Tibial artery (tissue), 4 donors: ENCODE data around the gene ST6GALNAC1.
"Not testable (repeated sequence)": the region's sequence is repeated elsewhere in the genome, so short reads cannot be mapped to it uniquely, and the experiment has no call there.

ENCODE experiments used
- DNase-seq, 2 donors: peaks; one replicate each; pipeline ENCODE4 v3.0.0-alpha.2; 2019
- H3K27ac ChIP-seq, 2 donors: fragments of 200-600 bp; sonication (generic) in 1 of 2; 1 replicate in 1 of 2; 2 replicates in 1 of 2; pipeline ENCODE4 v1.5.1; 2018 to 2019; ENCODE audit warnings: mild to moderate bottlenecking in 1 of 2
- H3K27me3 ChIP-seq, 2 donors: fragments of 200-600 bp; sonication (generic) in 1 of 2; one replicate each; pipeline versions ENCODE4 v1.5.1 to v1.6.0; 2016 to 2019
- H3K36me3 ChIP-seq, 3 donors: fragments of 200-600 bp; sonication (generic) in 2 of 3; one replicate each; pipeline ENCODE4 v1.5.1; 2016 to 2019; ENCODE audit warnings: mild to moderate bottlenecking in 2 of 3
- H3K4me1 ChIP-seq, 4 donors: fragments of 200-600 bp; sonication (generic) in 2 of 4; 1 replicate in 3 of 4; 2 replicates in 1 of 4; pipeline ENCODE4 v1.5.1; 2016 to 2019
- H3K4me3 ChIP-seq, 2 donors: fragments of 200-600 bp; sonication (generic) in 1 of 2; 1 replicate in 1 of 2; 2 replicates in 1 of 2; pipeline ENCODE4 v1.5.1; 2018 to 2019; ENCODE audit warnings: mild to moderate bottlenecking in 2 of 2
- H3K9me3 ChIP-seq, 3 donors: fragments of 200-600 bp; sonication (generic) in 1 of 3; one replicate each; pipeline ENCODE4 v1.5.1; 2016 to 2019
- CTCF ChIP-seq, 2 experiments: fragments of 200-600 bp in 1 of 2; fragments of 450-650 bp in 1 of 2; IDR thresholded peaks; one replicate each; pipeline ENCODE4 v1.5.1; 2017 to 2019; ENCODE audit warnings: antibody characterized with exemption in 2 of 2, mild to moderate bottlenecking in 1 of 2, moderate library complexity in 1 of 2
- intact Hi-C: fragments of 100-400 bp; cut with DNase I; formaldehyde crosslinking; loops from one replicate; pipeline ENCODE4 v1.15.0; 2023; ENCODE audit warnings: low total_unique reads

ST6GALNAC1 gene

GRCh38 chr17:76612977-76613851 is 30.3 kb downstream of the ST6GALNAC1 start:
- no peaks in the 10 kb centered on the region for H3K4me1 ChIP-seq
- no peaks in the 10 kb centered on the region for H3K27me3 ChIP-seq
- no peaks in the 10 kb centered on the region for H3K36me3 ChIP-seq
- no peak overlapping the region for H3K4me3 ChIP-seq
- H3K27ac ChIP-seq: no peak overlapping the region
- H3K9me3 ChIP-seq: no peaks in the 10 kb centered on the region
- intact Hi-C loops: no loop called here
- TF ChIP-seq CTCF (IDR thresholded peaks at IDR 0.05): no peak
- DNase-seq: no peak

- H3K27me3 ChIP-seq: no peaks in the 10 kb centered on the region
- H3K4me3 ChIP-seq: no peak overlapping the region
- DNase-seq: no peak
- H3K9me3 ChIP-seq: no peaks in the 10 kb centered on the region
- no peak overlapping the region for H3K27ac ChIP-seq
- H3K4me1 ChIP-seq: no peaks in the 10 kb centered on the region
- intact Hi-C loops: no loop called here
- no peak for TF ChIP-seq CTCF (IDR thresholded peaks at IDR 0.05)
- no peaks in the 10 kb centered on the region for H3K36me3 ChIP-seq
Measured at GRCh38 chr17:76612465-76612864, 31.1 kb downstream of the ST6GALNAC1 start.

GRCh38 chr17:76611758-76612157 is 31.8 kb downstream of the ST6GALNAC1 start:
- H3K27me3 ChIP-seq: no peaks in the 10 kb centered on the region
- intact Hi-C loops: no loop called here
- H3K4me1 ChIP-seq: no peaks in the 10 kb centered on the region
- no peak overlapping the region for H3K27ac ChIP-seq
- TF ChIP-seq CTCF (IDR thresholded peaks at IDR 0.05): no peak
- no peak for DNase-seq
- H3K4me3 ChIP-seq: no peak overlapping the region
- no peaks in the 10 kb centered on the region for H3K36me3 ChIP-seq
- no peaks in the 10 kb centered on the region for H3K9me3 ChIP-seq

- H3K36me3 ChIP-seq, intact Hi-C loops, H3K27ac ChIP-seq, H3K9me3 ChIP-seq, H3K4me1 ChIP-seq, H3K27me3 ChIP-seq, DNase-seq, H3K4me3 ChIP-seq: not testable (repeated sequence)
Measured at GRCh38 chr17:76611080-76611749, 32.3 kb downstream of the ST6GALNAC1 start.

- DNase-seq, H3K4me1 ChIP-seq, intact Hi-C loops, H3K27me3 ChIP-seq, H3K9me3 ChIP-seq, H3K27ac ChIP-seq, H3K4me3 ChIP-seq, H3K36me3 ChIP-seq: not testable (repeated sequence)
Measured at GRCh38 chr17:76606685-76607084, 36.9 kb downstream of the ST6GALNAC1 start.

GRCh38 chr17:76601065-76601464 is 42.5 kb downstream of the ST6GALNAC1 start:
- Histone ChIP-seq H3K4me3 (no peak overlapping the region), H3K27ac (no peak overlapping the region), H3K36me3 (no peaks in the 10 kb centered on the region), H3K27me3 (peaks cover 0 to 40% of the 10 kb centered on the region in 2 donors), H3K4me1 (peaks cover 0 to 4% (median 0%) of the 10 kb centered on the region in 4 donors), H3K9me3 (no peaks in the 10 kb centered on the region)
- intact Hi-C loops: no loop called here
- DNase-seq: no peak
- no peak for TF ChIP-seq CTCF (IDR thresholded peaks at IDR 0.05)
